Uterus (tissue), 2 donors: ENCODE measurements around the gene FLNA.

ENCODE experiments used
- POLR2A ChIP-seq, 2 donors: fragments of 450-650 bp; IDR thresholded peaks; one replicate each; pipeline ENCODE4 v1.6.1; 2016; ENCODE audit warnings: antibody characterized with exemption in 2 of 2, mild to moderate bottlenecking in 1 of 2, moderate library complexity in 1 of 2
- TF ChIP-seq, protein P1 (sequence below), 4 experiments: fragments of 200-600 bp in 2 of 4; fragments of 450-650 bp in 2 of 4; sonication (generic) in 2 of 4; IDR thresholded peaks; one replicate each; pipeline ENCODE4 v1.5.1; 2016 to 2019; ENCODE audit warnings: antibody characterized with exemption in 4 of 4, mild to moderate bottlenecking in 2 of 4, moderate library complexity in 1 of 4

DNA sequence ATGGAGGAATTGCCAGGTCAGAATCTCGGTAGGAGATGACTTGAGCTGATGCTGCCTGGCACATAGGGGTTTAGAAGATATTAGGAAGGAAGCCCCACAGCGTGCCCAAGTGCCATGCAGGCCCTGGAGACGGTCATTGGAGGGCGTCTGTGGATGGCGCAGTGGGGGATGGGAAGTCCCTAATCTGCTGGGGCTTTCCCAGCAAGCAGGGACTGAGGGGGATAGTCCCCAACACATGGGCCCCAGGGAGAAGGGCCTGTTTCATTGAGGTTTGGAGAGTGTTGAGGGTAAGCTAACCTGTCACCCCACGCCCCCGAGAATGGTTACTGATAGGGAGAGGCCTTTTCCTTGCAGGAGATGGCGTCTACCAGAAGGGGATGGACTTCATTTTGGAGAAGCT is 44.8 kb upstream of the FLNA start:
- TF ChIP-seq, protein P1, sequence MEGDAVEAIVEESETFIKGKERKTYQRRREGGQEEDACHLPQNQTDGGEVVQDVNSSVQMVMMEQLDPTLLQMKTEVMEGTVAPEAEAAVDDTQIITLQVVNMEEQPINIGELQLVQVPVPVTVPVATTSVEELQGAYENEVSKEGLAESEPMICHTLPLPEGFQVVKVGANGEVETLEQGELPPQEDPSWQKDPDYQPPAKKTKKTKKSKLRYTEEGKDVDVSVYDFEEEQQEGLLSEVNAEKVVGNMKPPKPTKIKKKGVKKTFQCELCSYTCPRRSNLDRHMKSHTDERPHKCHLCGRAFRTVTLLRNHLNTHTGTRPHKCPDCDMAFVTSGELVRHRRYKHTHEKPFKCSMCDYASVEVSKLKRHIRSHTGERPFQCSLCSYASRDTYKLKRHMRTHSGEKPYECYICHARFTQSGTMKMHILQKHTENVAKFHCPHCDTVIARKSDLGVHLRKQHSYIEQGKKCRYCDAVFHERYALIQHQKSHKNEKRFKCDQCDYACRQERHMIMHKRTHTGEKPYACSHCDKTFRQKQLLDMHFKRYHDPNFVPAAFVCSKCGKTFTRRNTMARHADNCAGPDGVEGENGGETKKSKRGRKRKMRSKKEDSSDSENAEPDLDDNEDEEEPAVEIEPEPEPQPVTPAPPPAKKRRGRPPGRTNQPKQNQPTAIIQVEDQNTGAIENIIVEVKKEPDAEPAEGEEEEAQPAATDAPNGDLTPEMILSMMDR (IDR thresholded peaks at IDR 0.05): no peak
- no peak for TF ChIP-seq POLR2A (IDR thresholded peaks at IDR 0.05)
